OCI-M2 (cell line): Measurements from ENCODE around the gene CTSL.
"Not testable (repeated sequence)": the region's sequence is repeated elsewhere in the genome, so short reads cannot be mapped to it uniquely, and the experiment has no call there.

Experiments used
- DNase-seq: peaks from one replicate; lab custom pipeline; 2025; ENCODE audit not compliant: unreplicated experiment; lab: John Stamatoyannopoulos, UW

CTSL gene

GRCh38 chr9:87718852-87719612 is 6.9 kb upstream of the CTSL start:
- DNase-seq = no peak

- DNase-seq = no peak
Observed at GRCh38 chr9:87720173-87720572, 5.7 kb upstream of the CTSL start.

- DNase-seq = no peak
Observed at GRCh38 chr9:87722393-87723088, 3.4 kb upstream of the CTSL start.

DNA sequence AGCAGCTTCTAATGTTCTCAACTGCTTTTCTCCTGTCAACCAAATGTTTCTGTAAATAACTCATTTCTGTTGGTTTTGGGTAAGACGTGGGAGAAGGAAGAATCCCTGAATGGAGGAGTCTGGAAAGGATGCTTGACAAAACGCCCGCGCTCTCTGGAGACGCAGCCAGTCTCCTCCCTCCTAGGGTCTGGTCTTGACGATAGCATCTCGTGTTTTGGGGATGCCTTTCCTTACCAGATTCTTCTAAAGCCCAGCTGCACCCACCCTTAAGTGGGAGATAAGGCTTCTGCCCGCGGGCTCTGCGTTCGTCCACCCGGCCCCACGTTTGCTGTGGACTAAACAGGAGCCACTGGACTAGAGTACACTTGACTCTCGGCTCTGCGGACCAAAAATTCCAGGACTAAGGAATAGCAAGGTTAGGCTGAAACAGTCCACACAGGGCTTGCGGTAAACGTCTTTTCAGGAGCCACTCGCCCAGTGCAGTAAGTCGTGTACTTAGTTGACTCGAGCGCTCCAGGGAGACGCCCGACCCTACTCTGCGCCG is 491 bp upstream of the CTSL start:
- DNase-seq = no peak

- no peak for DNase-seq
Observed at GRCh38 chr9:87729246-87729645, 3.3 kb downstream of the CTSL start.

- no peak for DNase-seq
Observed at GRCh38 chr9:87731321-87731720, 5.4 kb downstream of the CTSL start.

DNA sequence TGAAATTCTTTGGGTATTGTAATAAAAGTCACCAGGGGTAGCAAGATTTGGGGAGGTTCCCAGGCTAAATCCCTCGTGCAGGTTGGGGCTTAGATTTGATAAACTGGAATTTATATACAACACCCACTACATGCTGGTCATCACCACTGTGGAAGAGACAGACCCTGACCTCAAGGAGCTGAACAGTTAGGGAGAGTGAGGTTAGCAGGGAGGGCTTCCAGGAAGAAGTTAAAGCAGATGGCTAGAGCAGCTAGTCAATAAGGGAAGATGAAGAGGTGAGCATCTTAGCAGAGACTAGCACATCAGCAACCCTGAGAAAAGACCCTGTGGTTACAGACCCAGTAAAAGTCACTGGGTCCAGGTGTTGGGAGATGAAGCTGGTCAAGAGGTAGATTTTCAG is 6.4 kb downstream of the CTSL start:
- DNase-seq = no peak

DNA sequence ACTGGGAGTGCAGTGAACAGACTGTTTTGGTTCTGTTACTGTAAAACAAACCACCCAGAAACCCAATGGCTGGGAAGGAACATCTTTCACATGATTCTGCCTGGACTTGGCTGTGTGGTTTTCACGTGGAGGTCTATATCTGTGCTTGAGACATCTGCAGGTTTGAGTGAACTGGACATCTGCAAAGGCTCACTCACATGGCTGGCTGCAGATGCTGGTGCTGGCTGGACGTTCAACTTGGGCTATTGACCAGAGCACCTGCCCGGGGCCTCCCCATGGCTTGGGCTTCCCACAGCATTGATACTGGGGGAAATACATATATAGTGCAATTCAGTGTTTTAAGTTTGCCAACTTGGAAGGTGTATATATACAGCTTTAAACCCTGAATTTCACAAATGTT is 6.8 kb downstream of the CTSL start:
- DNase-seq = no peak

GRCh38 chr9:87733273-87734052 is 7.5 kb downstream of the CTSL start:
- no peak for DNase-seq

- no peak for DNase-seq
Observed at GRCh38 chr9:87734106-87734505, 8.2 kb downstream of the CTSL start.

DNA sequence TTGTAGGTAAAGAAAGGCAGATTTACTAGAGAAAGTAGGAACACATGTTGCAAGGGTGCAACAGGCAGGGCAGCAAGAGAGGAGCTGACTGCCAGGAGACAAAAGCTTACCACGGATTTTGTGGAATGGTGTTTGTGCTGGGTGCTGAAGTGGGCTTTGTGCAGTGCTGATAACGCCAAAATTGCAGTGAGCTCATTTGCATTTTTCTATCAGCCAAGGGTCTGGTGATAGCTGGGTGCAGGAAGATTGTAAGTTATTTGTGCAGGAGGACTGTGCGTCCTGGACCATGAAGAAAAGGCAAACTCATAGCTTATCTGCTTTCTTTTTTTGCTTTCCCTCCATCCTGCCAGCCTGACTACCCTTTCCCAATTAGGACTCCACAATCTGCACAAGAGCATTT is 13.6 kb downstream of the CTSL start:
- DNase-seq = no peak

DNA sequence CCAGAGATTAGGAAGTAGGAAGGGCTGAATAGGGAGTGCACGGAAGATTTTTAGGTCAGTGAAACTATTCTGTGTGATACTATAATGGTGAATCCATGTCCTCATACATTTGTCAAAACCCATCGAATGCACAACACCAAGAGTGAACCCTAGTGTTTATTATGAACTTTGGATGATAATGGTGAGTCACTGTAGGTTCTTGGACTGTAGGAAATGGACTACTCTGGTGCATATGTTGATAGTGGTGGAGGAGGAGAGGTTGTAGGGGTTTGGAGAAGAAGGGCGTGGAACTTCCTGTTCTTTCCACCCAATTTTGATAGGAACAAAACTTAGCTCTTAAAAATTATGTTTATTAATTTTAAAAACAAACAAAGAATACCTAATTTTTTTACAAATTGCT is 14.3 kb downstream of the CTSL start:
- no peak for DNase-seq

DNA sequence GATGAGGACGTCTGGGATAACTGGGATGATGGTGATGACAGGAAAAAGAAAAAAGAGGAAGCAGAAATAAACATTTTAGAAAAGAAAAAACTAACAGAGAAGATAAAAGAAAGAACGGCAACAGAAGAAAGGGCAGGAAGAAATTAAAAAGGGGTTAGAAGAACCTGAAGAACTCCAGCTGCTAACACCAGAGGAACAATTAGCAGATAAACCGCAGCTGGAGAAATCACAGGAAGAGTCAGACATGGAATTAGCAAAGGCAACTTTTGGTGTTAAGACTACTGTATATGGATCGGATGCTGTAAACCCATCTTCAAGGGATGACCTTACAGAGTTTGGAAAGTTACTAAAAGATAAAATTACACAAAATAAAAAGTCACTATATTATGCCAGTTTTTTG is 15.4 kb downstream of the CTSL start:
- no peak for DNase-seq

DNA sequence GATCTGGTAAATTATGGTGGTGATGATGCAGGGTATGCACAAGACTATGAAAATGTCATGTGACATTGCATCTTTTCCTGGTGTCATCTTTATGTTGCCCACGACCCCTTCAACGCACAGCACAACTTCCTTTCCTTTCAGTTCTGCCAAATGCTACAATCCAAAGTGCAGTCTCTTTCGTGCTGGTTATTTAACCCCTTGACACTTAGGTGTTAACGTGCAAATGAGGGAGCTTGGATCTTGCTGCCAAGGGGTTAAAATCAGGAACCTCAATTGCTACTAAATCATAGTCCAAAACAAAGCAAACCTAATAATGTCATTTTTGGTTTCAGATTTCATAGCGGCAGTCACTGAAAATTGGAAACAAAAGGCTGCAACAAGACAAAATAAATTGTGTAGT is 16.0 kb downstream of the CTSL start:
- no peak for DNase-seq

DNA sequence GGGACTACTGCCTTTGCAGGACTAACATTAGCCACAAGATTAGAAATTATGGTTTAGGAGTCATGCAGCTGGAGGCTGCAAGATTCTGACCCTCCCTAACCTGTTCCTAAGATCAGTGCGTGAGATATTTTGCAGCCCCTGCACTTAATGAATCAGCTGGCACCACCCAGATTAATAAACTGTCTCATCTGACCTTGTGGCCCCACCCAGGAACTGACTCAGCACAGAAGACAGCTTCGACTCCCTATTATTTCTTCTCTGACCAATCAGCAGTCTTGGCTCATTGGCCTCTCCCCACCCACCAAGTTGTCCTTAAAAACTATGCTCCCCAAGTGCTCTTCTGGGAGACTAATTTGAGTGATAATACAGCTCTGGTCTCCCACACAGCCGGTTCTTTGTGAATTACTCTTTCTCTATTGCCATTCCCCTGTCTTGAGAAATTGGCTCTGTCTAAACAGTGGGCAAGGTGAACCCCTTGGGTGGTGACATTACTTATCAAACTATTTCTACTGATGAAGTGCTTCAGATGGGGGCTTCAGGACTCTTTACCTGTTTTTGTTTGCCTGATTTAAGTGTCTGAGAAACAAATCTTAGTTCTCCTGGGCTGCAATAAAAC is 17.0 kb downstream of the CTSL start:
- DNase-seq = no peak

DNA sequence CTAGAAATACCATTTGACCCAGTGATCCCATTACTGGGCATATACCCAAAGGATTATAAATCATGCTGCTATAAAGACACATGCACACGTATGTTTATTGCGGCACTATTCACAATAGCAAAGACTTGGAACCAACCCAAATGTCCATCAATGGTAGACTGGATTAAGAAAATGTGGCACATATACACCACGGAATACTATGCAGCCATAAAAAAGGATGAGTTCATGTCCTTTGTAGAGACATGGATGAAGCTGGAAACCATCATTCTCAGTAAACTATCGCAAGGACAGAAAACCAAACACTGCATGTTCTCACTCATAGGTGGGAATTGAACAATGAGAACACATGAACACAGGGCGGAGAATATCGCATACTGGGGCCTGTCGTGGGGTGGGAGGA is 18.3 kb downstream of the CTSL start:
- DNase-seq = not testable (repeated sequence)

- no peak for DNase-seq
Observed at GRCh38 chr9:87746186-87746585, 20.3 kb downstream of the CTSL start.

GRCh38 chr9:87748881-87749280 is 23.0 kb downstream of the CTSL start:
- no peak for DNase-seq

DNA sequence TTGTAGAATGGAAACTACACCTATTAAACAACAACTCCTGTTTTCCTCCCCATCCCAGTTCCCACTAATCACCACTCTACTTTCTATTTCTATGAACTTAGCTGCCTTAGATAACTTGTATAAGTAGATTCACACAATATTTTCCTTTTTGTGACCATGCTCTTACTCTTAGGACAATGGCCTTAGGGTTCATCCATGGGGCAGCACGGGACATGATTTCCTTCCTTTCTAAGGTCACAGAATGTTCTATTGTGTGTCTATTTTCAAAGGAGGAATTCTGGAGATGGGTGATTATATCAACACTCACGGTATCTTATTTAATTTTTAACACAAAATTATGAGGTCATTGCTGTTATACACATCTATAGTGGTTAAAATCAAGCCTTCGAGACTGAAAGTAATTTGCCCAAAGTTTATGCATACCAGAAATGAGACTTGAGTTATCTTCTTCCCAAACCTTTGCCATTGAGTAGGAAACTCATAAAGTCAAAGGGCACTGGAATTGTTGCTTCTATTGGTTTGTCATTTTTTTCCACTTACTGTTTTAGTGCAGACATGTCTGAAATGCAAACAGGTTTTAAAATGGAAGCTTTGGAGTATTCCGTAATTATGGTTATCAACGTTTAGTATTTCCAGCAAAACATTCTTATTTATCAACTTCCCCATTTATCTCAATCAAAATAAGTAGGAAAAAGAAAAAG is 23.6 kb downstream of the CTSL start:
- no peak for DNase-seq

DNA sequence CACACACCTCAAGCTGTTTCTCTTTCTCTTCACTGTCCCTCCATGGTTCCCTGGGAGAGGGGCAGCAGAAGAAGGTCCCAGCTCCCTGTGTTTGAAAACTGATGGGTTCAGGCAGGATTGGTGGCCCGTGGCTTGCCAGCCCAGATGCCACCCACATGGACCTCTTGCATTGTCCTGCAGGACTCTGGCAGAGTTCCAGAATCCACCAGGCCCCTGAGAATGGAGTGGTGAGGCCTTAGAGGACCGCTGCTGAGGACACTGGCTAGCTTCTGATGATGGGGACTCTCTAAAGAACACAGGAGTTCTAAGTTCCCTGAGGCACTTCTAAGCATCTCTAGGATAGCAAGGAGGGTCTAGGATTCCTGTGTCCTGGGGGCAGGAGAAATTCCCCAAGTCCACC is 24.8 kb downstream of the CTSL start:
- DNase-seq = no peak

DNA sequence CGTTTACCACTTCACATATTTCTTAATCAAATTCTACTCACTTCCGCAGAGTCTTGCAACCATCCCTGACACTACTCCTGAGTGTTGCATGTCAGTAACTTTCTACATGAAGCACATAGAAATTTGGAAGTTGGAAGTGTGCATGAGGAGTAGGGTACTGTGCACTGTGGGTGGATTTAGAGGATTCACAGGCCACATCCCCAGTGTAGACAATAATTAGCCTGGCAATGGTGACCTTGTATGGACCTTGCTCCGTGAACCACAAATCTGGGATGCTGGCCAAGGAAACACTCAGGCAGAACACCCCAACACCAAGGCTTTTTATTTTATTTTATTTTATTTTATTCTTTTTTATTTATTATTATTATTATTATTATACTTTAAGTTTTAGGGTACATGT is 25.5 kb downstream of the CTSL start:
- no peak for DNase-seq
